ENCODE data around the gene PODXL2.
"Not testable (repeated sequence)": the region's sequence is repeated elsewhere in the genome, so short reads cannot be mapped to it uniquely, and the experiment has no call there.

- TF ChIP-seq CTCF (IDR thresholded peaks at IDR 0.05; ENCODE audit: low read depth, low read length); MAX (IDR thresholded peaks at IDR 0.05; ENCODE audit: low read depth, low read length); POLR2A (IDR thresholded peaks at IDR 0.05; ENCODE audit: extremely low read depth, insufficient read length); MYC (IDR thresholded peaks at IDR 0.05; ENCODE audit: low read depth, low read length): not testable (repeated sequence)
Measured at GRCh38 chr3:127605547-127605946, 23.4 kb upstream of the PODXL2 start.
